ENCODE data around the gene CDH18. TPM values are rescaled to one million over a fixed set of nuclear protein-coding genes. Genes with fewer than 3 reads are reported as not detected.

The CDH18 gene
- total RNA-seq, 4 donors from 2014 or later = 2.1 TPM; not detected in 3

- H3K9me3 ChIP-seq = no peaks in the 10 kb centered on the region
- H3K4me1 ChIP-seq = no peaks in the 10 kb centered on the region
- no peak overlapping the region for H3K27ac ChIP-seq
- no peaks in the 10 kb centered on the region for H3K36me3 ChIP-seq
- H3K4me3 ChIP-seq = no peak overlapping the region
- intact Hi-C loops (cut with DNase I; ENCODE audit: low total_unique reads) = no loop called here
- TF ChIP-seq CTCF (IDR thresholded peaks at IDR 0.05) = no peak
- no peak for TF ChIP-seq POLR2A (IDR thresholded peaks at IDR 0.05)
- no peak for DNase-seq
- H3K27me3 ChIP-seq = no peaks in the 10 kb centered on the region
These were observed 122.5 kb downstream of the CDH18 start for GRCh38 chr5:19865336-19866089.

- Histone ChIP-seq H3K36me3 (no peaks in the 10 kb centered on the region), H3K9me3 (no peaks in the 10 kb centered on the region), H3K4me1 (no peaks in the 10 kb centered on the region), H3K27me3 (no peaks in the 10 kb centered on the region), H3K27ac (no peak overlapping the region), H3K4me3 (no peak overlapping the region)
- no peak for DNase-seq
- TF ChIP-seq POLR2A (IDR thresholded peaks at IDR 0.05) = no peak
- intact Hi-C loops (cut with DNase I; ENCODE audit: low total_unique reads) = no loop called here
These were observed 125.3 kb downstream of the CDH18 start for GRCh38 chr5:19862711-19863110.

GRCh38 chr5:19859020-19859419 lies 129.0 kb downstream of the CDH18 start:
- H3K36me3 ChIP-seq = no peaks in the 10 kb centered on the region
- H3K27me3 ChIP-seq = no peaks in the 10 kb centered on the region
- no peak for TF ChIP-seq POLR2A (IDR thresholded peaks at IDR 0.05)
- no peak for TF ChIP-seq CTCF (IDR thresholded peaks at IDR 0.05)
- no peaks in the 10 kb centered on the region for H3K4me1 ChIP-seq
- H3K9me3 ChIP-seq = no peaks in the 10 kb centered on the region
- H3K27ac ChIP-seq = no peak overlapping the region
- no peak overlapping the region for H3K4me3 ChIP-seq
- no peak for DNase-seq
- intact Hi-C loops (cut with DNase I; ENCODE audit: low total_unique reads) = no loop called here

- Histone ChIP-seq H3K9me3 (no peaks in the 10 kb centered on the region), H3K27me3 (no peaks in the 10 kb centered on the region), H3K27ac (no peak overlapping the region), H3K4me3 (no peak overlapping the region), H3K4me1 (no peaks in the 10 kb centered on the region), H3K36me3 (no peaks in the 10 kb centered on the region)
- DNase-seq = no peak
- TF ChIP-seq POLR2A (IDR thresholded peaks at IDR 0.05) = no peak
- TF ChIP-seq CTCF (IDR thresholded peaks at IDR 0.05) = no peak
- intact Hi-C loops (cut with DNase I; ENCODE audit: low total_unique reads) = no loop called here
These were observed 132.1 kb downstream of the CDH18 start for GRCh38 chr5:19855931-19856330.

GRCh38 chr5:19855453-19855852 lies 132.5 kb downstream of the CDH18 start:
- H3K4me3 ChIP-seq = no peak overlapping the region

More at GRCh38 chr5:19855453-19855852, 132.5 kb downstream of the CDH18 start:
- no peaks in the 10 kb centered on the region for H3K36me3 ChIP-seq
- intact Hi-C loops (cut with DNase I; ENCODE audit: low total_unique reads) = no loop called here
- no peak for DNase-seq
- H3K27ac ChIP-seq = no peak overlapping the region
- TF ChIP-seq POLR2A (IDR thresholded peaks at IDR 0.05) (no peak), CTCF (IDR thresholded peaks at IDR 0.05) (no peak)
- no peaks in the 10 kb centered on the region for H3K27me3 ChIP-seq
- no peaks in the 10 kb centered on the region for H3K9me3 ChIP-seq
- no peaks in the 10 kb centered on the region for H3K4me1 ChIP-seq

Measured in uterus (tissue), 4 donors.